PC-3 (cell line): ENCODE results near the gene MED7. TPM values are rescaled to one million over a fixed set of nuclear protein-coding genes. Genes with fewer than 3 reads are reported as not detected.

ENCODE experiments used
- ATAC-seq: fragments of 200-7000 bp; cut with Tn5 transposase; 2 replicates; pipeline ENCODE4 v1.9.1; 2020; ENCODE audit warnings: mild to moderate bottlenecking, moderate library complexity
- BruUV-seq: library from RNA; stranded (reverse); fragments of 400-500 nt; replicated peaks from 2 replicates; lab custom pipeline; 2021; lab: Mats Ljungman, UMichigan
- CTCF ChIA-PET: fragments of 300-600 bp; sonication (Branson Sonifier 250); formaldehyde crosslinking; loops from one replicate; lab custom pipeline; 2022; ENCODE audit warnings: antibody characterized with exemption; lab: Charles Lee
- POLR2A ChIA-PET: fragments of 300-600 bp; sonication (Branson Sonifier 250); formaldehyde crosslinking; loops from one replicate; lab custom pipeline; 2022; ENCODE audit warnings: antibody characterized with exemption; ENCODE audit not compliant: unreplicated experiment; lab: Charles Lee
- DNase-seq: peaks from one replicate; pipeline ENCODE4 v3.0.0-alpha.2; 2015
- H2AFZ ChIP-seq: fragments of 300-600 bp; sonication (generic); 2 replicates; pipeline ENCODE4 v1.6.0; 2016; ENCODE audit warnings: antibody characterized with exemption, low read length
- H3F3A ChIP-seq: fragments of 300-600 bp; sonication (generic); one replicate; pipeline ENCODE4 v1.6.0; 2017; ENCODE audit warnings: antibody characterized with exemption, low read length, control low read depth, mild to moderate bottlenecking; ENCODE audit not compliant: unreplicated experiment
- H3K27ac ChIP-seq: fragments of 300-600 bp; sonication (generic); 2 replicates; pipeline ENCODE4 v1.5.1; 2016; ENCODE audit warnings: mild to moderate bottlenecking, low read length
- H3K27me3 ChIP-seq: fragments of 300-600 bp; sonication (generic); 2 replicates; pipeline ENCODE4 v1.6.1; 2016; ENCODE audit warnings: low read length, mixed read lengths
- H3K36me3 ChIP-seq: fragments of 300-600 bp; sonication (generic); 2 replicates; pipeline ENCODE4 v1.6.1; 2016; ENCODE audit warnings: low read depth, mixed run types, low read length, mixed read lengths
- H3K4me1 ChIP-seq: fragments of 300-600 bp; sonication (generic); 2 replicates; pipeline ENCODE4 v1.5.1; 2016; ENCODE audit warnings: low read length; ENCODE audit not compliant: insufficient read depth
- H3K4me2 ChIP-seq: fragments of 300-600 bp; sonication (generic); 2 replicates; pipeline ENCODE4 v1.6.0; 2016; ENCODE audit warnings: low read length
- H3K4me3 ChIP-seq: fragments of 300-600 bp; sonication (generic); 2 replicates; pipeline ENCODE4 v1.5.1; 2016; ENCODE audit warnings: mild to moderate bottlenecking, low read length, mixed read lengths
- H3K79me2 ChIP-seq: fragments of 300-600 bp; sonication (generic); 2 replicates; pipeline ENCODE4 v1.6.1; 2017; ENCODE audit warnings: low read length, mixed read lengths
- H3K9ac ChIP-seq: fragments of 300-600 bp; sonication (generic); 2 replicates; pipeline ENCODE4 v1.6.0; 2016; ENCODE audit warnings: mild to moderate bottlenecking, low read length
- H3K9me2 ChIP-seq: fragments of 300-600 bp; sonication (generic); replicated peaks from 2 replicates; pipeline ENCODE4 v1.6.1; 2016; ENCODE audit warnings: mixed run types, low read length, mixed read lengths
- H3K9me3 ChIP-seq: fragments of 300-600 bp; sonication (generic); 2 replicates; pipeline ENCODE4 v1.6.1; 2016; ENCODE audit warnings: low read length, mixed read lengths
- H4K20me1 ChIP-seq: fragments of 300-600 bp; sonication (generic); 2 replicates; pipeline ENCODE4 v1.6.1; 2016; ENCODE audit warnings: low read length, mixed read lengths
- CTCF ChIP-seq: fragments of 300-600 bp; sonication (generic); conservative IDR thresholded peaks from 2 replicates; pipeline ENCODE4 v1.5.1; 2017; ENCODE audit warnings: antibody characterized with exemption, low read depth, mild to moderate bottlenecking, low read length
- EZH2 ChIP-seq: fragments of 300-600 bp; sonication (generic); IDR thresholded peaks from one replicate; pipeline ENCODE4 v1.6.1; 2017; ENCODE audit warnings: antibody characterized with exemption, mild to moderate bottlenecking, low read length; ENCODE audit not compliant: unreplicated experiment
- EZH2phosphoT487 ChIP-seq: fragments of 300-600 bp; sonication (generic); IDR thresholded peaks from 2 replicates; pipeline ENCODE4 v1.6.1; 2018; ENCODE audit warnings: mild to moderate bottlenecking, antibody characterized with exemption, low read length, borderline replicate concordance
- intact Hi-C: fragments of 100-400 bp; cut with micrococcal nuclease; formaldehyde crosslinking; loops from 2 replicates; pipeline ENCODE4 v1.9.0; 2023
- total RNA-seq: library from RNA; depleted of rRNA; stranded (reverse); fragments of >200 nt; gene quantifications from 2 replicates; pipeline ENCODE4 v1.2.3, GENCODE V29; 2014

MED7 gene
- total RNA-seq, 1 experiment from 2014 or later = 14.8 TPM

GRCh38 chr5:157165261-157165660 is 22.6 kb upstream of the MED7 start:
- H2AFZ ChIP-seq = no peak overlapping the region
- no peaks in the 10 kb centered on the region for H4K20me1 ChIP-seq
- ChIA-PET POLR2A (no interaction called here), CTCF (no interaction called here)
- H3K36me3 ChIP-seq = no peaks in the 10 kb centered on the region
- ATAC-seq = no peak
- no peak overlapping the region for H3K27ac ChIP-seq
- peaks cover 91% of the 10 kb centered on the region for H3K27me3 ChIP-seq
- no peak for DNase-seq
- H3K4me3 ChIP-seq = no peak overlapping the region
- no peak for TF ChIP-seq EZH2phosphoT487
- TF ChIP-seq CTCF = no peak
- no peak for TF ChIP-seq EZH2
- intact Hi-C loops = no loop called here
- no peaks in the 10 kb centered on the region for H3K79me2 ChIP-seq
- H3F3A ChIP-seq = no peaks in the 10 kb centered on the region
- no peaks in the 10 kb centered on the region for H3K9me2 ChIP-seq
- no peak overlapping the region for H3K4me2 ChIP-seq
- H3K9me3 ChIP-seq = no peaks in the 10 kb centered on the region
- no peaks in the 10 kb centered on the region for H3K4me1 ChIP-seq
- no TSS peak for BruUV-seq
- no peak overlapping the region for H3K9ac ChIP-seq

- ChIA-PET CTCF (no interaction called here), POLR2A (no interaction called here)
- H3K9me3 ChIP-seq = no peaks in the 10 kb centered on the region
- no peak overlapping the region for H3K9ac ChIP-seq
- no peak overlapping the region for H3K4me3 ChIP-seq
- DNase-seq (no peak), ATAC-seq (no peak)
- no peaks in the 10 kb centered on the region for H3K79me2 ChIP-seq
- intact Hi-C loops = no loop called here
- TF ChIP-seq EZH2phosphoT487 = no peak
- no peak for TF ChIP-seq CTCF
- TF ChIP-seq EZH2 = no peak
- H3K4me2 ChIP-seq = no peak overlapping the region
- peaks cover 98% of the 10 kb centered on the region for H3K27me3 ChIP-seq
- H2AFZ ChIP-seq = no peak overlapping the region
- H3K9me2 ChIP-seq = no peaks in the 10 kb centered on the region
- no peak overlapping the region for H3K27ac ChIP-seq
- H3K4me1 ChIP-seq = no peaks in the 10 kb centered on the region
- H4K20me1 ChIP-seq = no peaks in the 10 kb centered on the region
- H3F3A ChIP-seq = no peaks in the 10 kb centered on the region
- H3K36me3 ChIP-seq = no peaks in the 10 kb centered on the region
- no TSS peak for BruUV-seq
Measured at GRCh38 chr5:157164521-157164920, 21.9 kb upstream of the MED7 start.

- ATAC-seq (no peak), DNase-seq (no peak)
- no peaks in the 10 kb centered on the region for H3K4me1 ChIP-seq
- H3F3A ChIP-seq = no peaks in the 10 kb centered on the region
- H3K79me2 ChIP-seq = no peaks in the 10 kb centered on the region
- ChIA-PET CTCF (no interaction called here), POLR2A (no interaction called here)
- no peak overlapping the region for H3K4me3 ChIP-seq
- intact Hi-C loops = no loop called here
- H3K27ac ChIP-seq = no peak overlapping the region
- no peaks in the 10 kb centered on the region for H3K9me2 ChIP-seq
- H3K9me3 ChIP-seq = no peaks in the 10 kb centered on the region
- H3K36me3 ChIP-seq = no peaks in the 10 kb centered on the region
- no peak overlapping the region for H2AFZ ChIP-seq
- no TSS peak for BruUV-seq
- peaks cover 99% of the 10 kb centered on the region for H3K27me3 ChIP-seq
- H3K9ac ChIP-seq = no peak overlapping the region
- no peak for TF ChIP-seq EZH2
- no peak for TF ChIP-seq EZH2phosphoT487
- TF ChIP-seq CTCF = no peak
- no peaks in the 10 kb centered on the region for H4K20me1 ChIP-seq
- H3K4me2 ChIP-seq = no peak overlapping the region
Measured at GRCh38 chr5:157162919-157163510, 20.4 kb upstream of the MED7 start.
